SK-N-SH treated with all-trans-retinoic acid at 6 μM for 48 hours (cell line): Measurements from ENCODE around the gene NCKAP5.

ENCODE experiments used
- PPARA ChIP-seq: fragments of 250-450 bp; sonication (Bioruptor Pico); IDR thresholded peaks from 2 replicates; pipeline ENCODE4 v1.5.0; 2020; ENCODE audit warnings: mild to moderate bottlenecking, borderline replicate concordance
- TOX ChIP-seq: fragments of 250-450 bp; sonication (Bioruptor Pico); IDR thresholded peaks from 2 replicates; pipeline ENCODE4 v1.8.0; 2021; ENCODE audit warnings: mild to moderate bottlenecking, moderate library complexity, borderline replicate concordance
- TF ChIP-seq, protein P1 (sequence below): fragments of 250-450 bp; sonication (Bioruptor Pico); IDR thresholded peaks from 2 replicates; pipeline ENCODE4 v1.8.0; 2020; ENCODE audit warnings: mild to moderate bottlenecking, moderate library complexity, borderline replicate concordance

DNA sequence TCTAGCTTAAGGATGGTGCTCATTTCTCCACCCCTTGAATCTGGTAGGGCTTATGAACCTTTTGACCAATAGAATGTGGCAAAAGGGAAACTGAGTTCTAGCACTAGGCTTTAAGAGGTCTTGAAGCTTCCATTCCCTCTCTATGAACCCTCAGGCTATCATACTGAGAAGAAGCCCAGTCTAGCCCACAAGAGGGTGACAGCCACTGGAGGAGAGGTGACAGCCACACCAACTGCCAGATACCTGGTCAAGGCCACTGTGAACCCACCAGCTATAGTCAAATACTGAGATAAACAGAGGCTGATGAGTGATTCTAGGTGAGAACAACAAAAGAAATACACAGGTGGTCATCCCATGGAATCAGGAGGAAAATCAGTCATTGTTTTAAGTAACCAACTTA lies 37.6 kb downstream of the NCKAP5 start:
- TF ChIP-seq TOX (CRISPR knock-in tag): no peak
- TF ChIP-seq PPARA: no peak
- TF ChIP-seq, protein P1, sequence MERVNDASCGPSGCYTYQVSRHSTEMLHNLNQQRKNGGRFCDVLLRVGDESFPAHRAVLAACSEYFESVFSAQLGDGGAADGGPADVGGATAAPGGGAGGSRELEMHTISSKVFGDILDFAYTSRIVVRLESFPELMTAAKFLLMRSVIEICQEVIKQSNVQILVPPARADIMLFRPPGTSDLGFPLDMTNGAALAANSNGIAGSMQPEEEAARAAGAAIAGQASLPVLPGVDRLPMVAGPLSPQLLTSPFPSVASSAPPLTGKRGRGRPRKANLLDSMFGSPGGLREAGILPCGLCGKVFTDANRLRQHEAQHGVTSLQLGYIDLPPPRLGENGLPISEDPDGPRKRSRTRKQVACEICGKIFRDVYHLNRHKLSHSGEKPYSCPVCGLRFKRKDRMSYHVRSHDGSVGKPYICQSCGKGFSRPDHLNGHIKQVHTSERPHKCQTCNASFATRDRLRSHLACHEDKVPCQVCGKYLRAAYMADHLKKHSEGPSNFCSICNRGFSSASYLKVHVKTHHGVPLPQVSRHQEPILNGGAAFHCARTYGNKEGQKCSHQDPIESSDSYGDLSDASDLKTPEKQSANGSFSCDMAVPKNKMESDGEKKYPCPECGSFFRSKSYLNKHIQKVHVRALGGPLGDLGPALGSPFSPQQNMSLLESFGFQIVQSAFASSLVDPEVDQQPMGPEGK (CRISPR knock-in tag): no peak
